HT1080 (cell line): ENCODE measurements around the gene MYLK4. TPM values are rescaled to one million over a fixed set of nuclear protein-coding genes. Genes with fewer than 3 reads are reported as not detected.

Source experiments
- DNase-seq: peaks from one replicate; pipeline ENCODE4 v3.0.0-alpha.2; 2015; ENCODE audit warnings: low read depth
- total RNA-seq: library from RNA; depleted of rRNA; stranded (reverse); fragments of >200 nt; shearing (Covaris generic); gene quantifications from 2 replicates; pipeline ENCODE4 v1.2.3, GENCODE V29; 2014

The MYLK4 gene
- total RNA-seq, 1 experiment from 2014 or later = 0.02 TPM

GRCh38 chr6:2756687-2757224, 6.0 kb upstream of the MYLK4 start:
- no peak for DNase-seq

GRCh38 chr6:2756241-2756640, 5.5 kb upstream of the MYLK4 start:
- no peak for DNase-seq

- DNase-seq = no peak
These were observed 4.7 kb upstream of the MYLK4 start for GRCh38 chr6:2755456-2755855.

- no peak for DNase-seq
These were observed 4.2 kb upstream of the MYLK4 start for GRCh38 chr6:2754911-2755310.

GRCh38 chr6:2754393-2754792, 3.7 kb upstream of the MYLK4 start:
- no peak for DNase-seq

- DNase-seq = no peak
These were observed 3.0 kb upstream of the MYLK4 start for GRCh38 chr6:2753743-2754142.

GRCh38 chr6:2753110-2753489, 2.4 kb upstream of the MYLK4 start:
- no peak for DNase-seq

GRCh38 chr6:2752477-2753109, 1.9 kb upstream of the MYLK4 start:
- DNase-seq = no peak

GRCh38 chr6:2751871-2752270, 1.1 kb upstream of the MYLK4 start:
- DNase-seq = no peak

GRCh38 chr6:2749969-2750600, 637 bp downstream of the MYLK4 start:
- peak; percentile 46 for DNase-seq

- DNase-seq = no peak
These were observed 2.5 kb downstream of the MYLK4 start for GRCh38 chr6:2748183-2748582.

GRCh38 chr6:2746557-2747061, 4.1 kb downstream of the MYLK4 start:
- DNase-seq = no peak

- no peak for DNase-seq
These were observed 5.5 kb downstream of the MYLK4 start for GRCh38 chr6:2745246-2745645.

- no peak for DNase-seq
These were observed 5.9 kb downstream of the MYLK4 start for GRCh38 chr6:2744778-2745177.

GRCh38 chr6:2744209-2744771, 6.4 kb downstream of the MYLK4 start:
- DNase-seq = peak; percentile 57

GRCh38 chr6:2743280-2744208, 7.2 kb downstream of the MYLK4 start:
- DNase-seq = no peak

GRCh38 chr6:2741756-2742155, 9.0 kb downstream of the MYLK4 start:
- DNase-seq = no peak

- no peak for DNase-seq
These were observed 10.1 kb downstream of the MYLK4 start for GRCh38 chr6:2740581-2740980.

- DNase-seq = peak; percentile 72
These were observed 11.4 kb downstream of the MYLK4 start for GRCh38 chr6:2739335-2739734.

- DNase-seq = peak; percentile 51
These were observed 12.2 kb downstream of the MYLK4 start for GRCh38 chr6:2738373-2738979.

GRCh38 chr6:2737885-2738284, 12.8 kb downstream of the MYLK4 start:
- DNase-seq = no peak
